ENCODE measurements around the gene ZNF232. TPM values are rescaled to one million over a fixed set of nuclear protein-coding genes. Genes with fewer than 3 reads are reported as not detected.
"Not testable (repeated sequence)": the region's sequence is repeated elsewhere in the genome, so short reads cannot be mapped to it uniquely, and the experiment has no call there.

ZNF232 gene
- total RNA-seq, 6 donors from 2014 or later, result 5.5 to 27.2 (median 9.4) TPM

GRCh38 chr17:5136580-5137412, 25.1 kb upstream of the ZNF232 start:
- DNase-seq, result peak in 1 of 2 donors; percentile 61
- WGBS, 2 donors, result 74 to 92% methylated on average over 4 to 14 of the region's 14 CpGs
- not testable (repeated sequence) for H3K4me1 ChIP-seq

DNA sequence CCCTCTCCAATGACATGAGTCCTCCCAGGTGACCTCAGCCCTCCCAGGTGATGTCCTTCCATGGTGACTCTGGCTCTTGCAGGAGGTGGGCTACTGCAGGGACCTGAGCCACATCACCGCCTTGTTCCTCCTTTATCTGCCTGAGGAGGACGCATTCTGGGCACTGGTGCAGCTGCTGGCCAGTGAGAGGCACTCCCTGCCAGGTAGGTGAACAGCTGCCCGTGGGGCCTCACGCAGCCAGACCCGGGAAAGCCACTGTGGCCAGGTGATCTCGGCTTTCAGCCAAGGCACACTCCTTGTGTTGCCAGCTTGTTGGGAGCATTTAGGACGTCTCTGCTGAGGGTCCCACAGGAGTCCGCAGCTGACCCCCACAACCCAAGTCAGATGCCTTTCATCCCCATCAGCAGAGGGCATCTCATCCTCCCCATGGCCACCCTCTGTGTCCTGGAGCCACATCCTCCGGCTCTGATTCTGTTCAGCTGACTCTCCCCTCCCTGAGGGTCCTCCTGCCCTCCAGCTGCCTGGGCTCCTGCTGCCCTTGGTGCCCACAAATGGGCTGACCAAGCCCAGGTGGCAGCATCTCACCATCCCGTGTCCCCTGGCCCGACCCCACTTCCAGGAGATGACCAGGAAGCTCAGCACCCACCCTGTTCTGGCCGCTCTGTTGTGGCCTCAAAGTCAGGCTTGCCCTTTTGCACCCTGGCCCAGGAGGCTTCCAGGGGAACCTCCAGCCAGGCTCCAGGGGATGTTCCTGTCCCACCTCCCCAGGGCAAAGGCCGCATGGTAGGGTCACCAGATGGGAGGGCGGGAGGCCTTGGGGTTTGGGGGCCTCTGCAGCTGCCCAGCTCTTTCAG, 24.3 kb upstream of the ZNF232 start:
- WGBS, 2 donors, result 81% methylated on average over 10 of the region's 14 CpGs; no CpG with 5 or more reads in 1 of the 2 donors

More at GRCh38 chr17:5136580-5137412, 25.1 kb upstream of the ZNF232 start:
- not testable (repeated sequence) for ATAC-seq (ENCODE audit: low FRiP score in 2 of 2); H3K36me3 ChIP-seq; H3K27me3 ChIP-seq; H3K4me3 ChIP-seq; H3K27ac ChIP-seq; H3K9me3 ChIP-seq

DNA sequence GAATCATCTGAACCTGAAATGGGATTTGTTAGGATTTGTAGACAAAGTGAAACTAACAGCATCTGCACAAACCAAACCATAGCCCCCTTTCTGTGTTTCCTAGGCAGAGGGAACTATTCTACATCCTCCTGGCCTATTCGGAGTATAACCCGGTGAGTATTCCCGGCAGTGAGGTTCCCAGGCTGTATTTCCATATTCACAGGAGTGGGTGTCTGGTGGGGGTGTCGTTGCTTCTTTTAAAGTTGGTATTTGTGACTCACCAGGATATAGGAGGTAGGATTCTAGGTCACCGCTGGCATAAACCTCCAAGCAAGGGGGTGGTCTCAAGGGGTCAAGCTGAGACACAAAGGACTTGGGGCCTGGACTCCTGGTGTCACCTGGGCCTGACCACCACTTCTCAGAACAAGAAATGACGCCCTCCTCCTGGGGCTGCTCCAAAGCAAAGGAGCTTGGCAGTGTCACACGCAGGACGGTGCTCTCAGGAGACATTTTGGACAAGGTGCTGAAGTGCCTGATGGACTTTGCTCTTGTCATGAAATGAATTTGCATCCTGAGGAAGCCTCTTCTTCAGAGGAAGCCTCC, 23.5 kb upstream of the ZNF232 start:
- not testable (repeated sequence) for H3K4me1 ChIP-seq; H3K9me3 ChIP-seq; DNase-seq; H3K27me3 ChIP-seq; H3K36me3 ChIP-seq; ATAC-seq (ENCODE audit: low FRiP score in 2 of 2); H3K27ac ChIP-seq; H3K4me3 ChIP-seq
- 86 to 87% methylated on average over 6 to 8 of the region's 8 CpGs for WGBS, 2 donors

More for the DNA sequence above, 24.3 kb upstream of the ZNF232 start:
- H3K4me3 ChIP-seq, result no peak overlapping the region
- H3K4me1 ChIP-seq, result no peaks in the 10 kb centered on the region
- TF ChIP-seq EP300 (IDR thresholded peaks at IDR 0.05), result no peak
- no peak for TF ChIP-seq POLR2A (IDR thresholded peaks at IDR 0.05)
- no peak for TF ChIP-seq CTCF (IDR thresholded peaks at IDR 0.05)
- TF ChIP-seq POLR2AphosphoS5 (IDR thresholded peaks at IDR 0.05), result no peak
- H3K27me3 ChIP-seq, result no peaks in the 10 kb centered on the region
- DNase-seq (peak in 1 of 2 donors; percentile 37), ATAC-seq (ENCODE audit: low FRiP score in 2 of 2) (no peak)
- H3K36me3 ChIP-seq, result no peaks in the 10 kb centered on the region
- no peak overlapping the region for H3K27ac ChIP-seq
- no peaks in the 10 kb centered on the region for H3K9me3 ChIP-seq

GRCh38 chr17:5134571-5134970, 22.9 kb upstream of the ZNF232 start:
- not testable (repeated sequence) for H3K9me3 ChIP-seq; H3K27me3 ChIP-seq; H3K4me1 ChIP-seq; DNase-seq; H3K27ac ChIP-seq; ATAC-seq (ENCODE audit: low FRiP score in 2 of 2); H3K36me3 ChIP-seq; H3K4me3 ChIP-seq
- 82 to 86% methylated on average over 11 of the region's 11 CpGs for WGBS, 2 donors

- not testable (repeated sequence) for H3K27me3 ChIP-seq, H3K36me3 ChIP-seq, DNase-seq
These were observed 22.3 kb upstream of the ZNF232 start for GRCh38 chr17:5133961-5134360.

GRCh38 chr17:5133311-5133710, 21.6 kb upstream of the ZNF232 start:
- ATAC-seq (ENCODE audit: low FRiP score in 2 of 2) (no peak), DNase-seq (no peak)
- Histone ChIP-seq H3K36me3 (no peaks in the 10 kb centered on the region), H3K27me3 (no peaks in the 10 kb centered on the region), H3K4me3 (no peak overlapping the region), H3K27ac (no peak overlapping the region), H3K4me1 (no peaks in the 10 kb centered on the region), H3K9me3 (no peaks in the 10 kb centered on the region)
- 68 to 84% methylated on average over 4 to 8 of the region's 8 CpGs for WGBS, 2 donors
- TF ChIP-seq EP300 (IDR thresholded peaks at IDR 0.05), result no peak
- no peak for TF ChIP-seq POLR2A (IDR thresholded peaks at IDR 0.05)
- TF ChIP-seq POLR2AphosphoS5 (IDR thresholded peaks at IDR 0.05), result no peak
- TF ChIP-seq CTCF (IDR thresholded peaks at IDR 0.05), result no peak

More at GRCh38 chr17:5133961-5134360, 22.3 kb upstream of the ZNF232 start:
- 90 to 93% methylated on average over 8 of the region's 8 CpGs for WGBS, 2 donors
- not testable (repeated sequence) for H3K4me1 ChIP-seq; ATAC-seq (ENCODE audit: low FRiP score in 2 of 2); H3K27ac ChIP-seq; H3K4me3 ChIP-seq; H3K9me3 ChIP-seq

DNA sequence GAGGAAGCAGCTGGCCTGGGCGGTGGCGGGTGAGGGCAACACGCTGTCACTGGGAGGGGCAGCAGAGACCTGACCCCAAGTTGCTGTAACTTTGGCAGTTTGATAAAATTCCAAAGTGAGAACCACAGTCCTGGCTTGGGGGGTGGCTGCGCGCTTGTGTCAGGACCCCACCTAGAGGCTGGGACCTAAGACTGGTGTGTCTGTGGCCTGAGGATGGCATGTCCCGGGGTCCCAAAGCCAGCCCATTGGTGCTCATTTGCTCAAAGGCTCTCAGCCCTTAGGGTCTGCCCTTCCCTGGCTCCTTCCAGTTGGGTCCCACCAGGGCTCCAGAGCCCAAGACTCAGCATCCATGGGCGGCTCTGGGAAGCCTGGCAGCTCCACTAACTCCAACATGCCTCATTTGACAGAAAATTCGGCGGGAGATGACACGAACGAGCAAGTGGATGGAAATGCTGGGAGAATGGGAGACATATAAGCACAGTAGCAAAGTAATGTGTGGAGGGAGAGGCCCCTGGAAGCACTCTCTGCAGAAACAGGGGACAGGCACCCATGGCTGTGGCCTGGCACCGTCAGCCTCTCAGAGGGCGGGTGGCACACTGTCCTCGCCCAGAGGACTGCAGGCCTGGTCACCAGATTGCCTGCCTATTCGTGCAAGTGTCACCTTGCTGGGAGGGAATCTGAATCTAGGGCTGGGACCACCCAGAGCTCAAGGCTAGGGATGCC, 21.0 kb upstream of the ZNF232 start:
- H3K27ac ChIP-seq; H3K9me3 ChIP-seq; H3K4me3 ChIP-seq; H3K4me1 ChIP-seq; H3K36me3 ChIP-seq; H3K27me3 ChIP-seq; ATAC-seq (ENCODE audit: low FRiP score in 2 of 2); DNase-seq: not testable (repeated sequence)
- WGBS, 2 donors, result 88 to 94% methylated on average over 9 to 15 of the region's 15 CpGs

DNA sequence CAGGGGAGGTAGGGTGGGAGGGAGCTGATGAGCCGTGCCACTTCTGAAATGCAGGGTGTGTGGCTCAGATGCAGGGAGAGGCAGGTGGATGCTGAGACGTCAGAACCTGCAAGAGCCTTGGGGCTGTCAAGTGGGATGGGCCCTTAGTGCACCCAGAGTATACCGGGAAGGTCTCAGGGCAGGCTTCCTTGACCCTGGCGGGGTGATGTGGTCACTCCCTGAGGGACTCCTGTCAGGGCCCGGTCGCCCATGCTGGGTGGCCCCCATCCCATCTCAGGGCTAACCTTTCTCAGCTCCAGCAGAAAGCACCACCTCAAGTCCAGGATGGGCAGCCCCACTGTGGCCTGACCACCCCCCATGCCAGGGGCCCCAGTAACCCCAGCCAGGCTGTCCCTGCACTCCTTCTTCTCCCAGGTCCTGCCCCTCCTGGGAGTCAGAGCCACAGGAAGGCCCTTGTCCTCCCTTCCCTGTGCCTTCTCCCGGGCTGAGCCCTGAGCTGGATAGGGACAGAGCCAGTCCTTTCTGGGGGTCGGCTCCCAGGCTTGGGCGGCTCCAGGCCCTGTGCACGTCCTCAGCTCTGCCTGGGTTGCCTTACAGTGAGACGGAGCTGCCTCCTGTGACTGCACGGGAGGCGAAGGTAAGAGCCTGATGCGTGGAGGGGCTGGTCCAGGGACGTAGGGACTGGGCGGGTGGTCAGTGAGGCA, 20.3 kb upstream of the ZNF232 start:
- not testable (repeated sequence) for ATAC-seq (ENCODE audit: low FRiP score in 2 of 2); H3K27me3 ChIP-seq; H3K27ac ChIP-seq; H3K36me3 ChIP-seq; H3K9me3 ChIP-seq; H3K4me1 ChIP-seq; H3K4me3 ChIP-seq
- peak in 1 of 2 donors; percentile 39 for DNase-seq
- WGBS, 2 donors, result 77 to 81% methylated on average over 10 to 16 of the region's 16 CpGs
